ENCODE data around the gene ASIC3. TPM values are rescaled to one million over a fixed set of nuclear protein-coding genes. Genes with fewer than 3 reads are reported as not detected.

Gene ASIC3
- not detected in 2 replicates for total RNA-seq

GRCh38 chr7:151047976-151048815 is at the start of gene ASIC3:
TSS of gene ASIC3 (plus strand) at chr7:151048531. CDS start at chr7:151048886, 355 bp downstream.

GRCh38 chr7:151024435-151025056 is 23.8 kb upstream of the ASIC3 start, which contains the start of gene ATG9B:
TSS of gene ATG9B (minus strand) at chr7:151024494. CDS start at chr7:151024423, 71 bp downstream.

GRCh38 chr7:151028131-151028947 is 20.0 kb upstream of the ASIC3 start, which contains the start of gene ABCB8:
TSS of gene ABCB8 (plus strand) at chr7:151028450. CDS start at chr7:151028516, 66 bp downstream.

GRCh38 chr7:151057506-151057988 is 9.2 kb downstream of the ASIC3 start, which contains the start of gene CDK5:
TSS of gene CDK5 (minus strand) at chr7:151057897. CDS start at chr7:151057848, 49 bp downstream.

GRCh38 chr7:151059367-151060112 is 11.2 kb downstream of the ASIC3 start, which contains the start of gene SLC4A2:
TSS of gene SLC4A2 (plus strand) at chr7:151059589. CDS start at chr7:151061988, 2,399 bp downstream.

GRCh38 chr7:151080522-151081169 is 32.3 kb downstream of the ASIC3 start, which contains the start of gene FASTK:
TSS of gene FASTK (minus strand) at chr7:151080809. CDS start at chr7:151080766, 43 bp downstream.

GRCh38 chr7:151083071-151083823 is 34.9 kb downstream of the ASIC3 start, which contains the start of gene TMUB1:
TSS of gene TMUB1 (minus strand) at chr7:151083493. CDS start at chr7:151082563, 930 bp downstream.

GRCh38 chr7:151085691-151086620 is 37.6 kb downstream of the ASIC3 start, which contains the start of gene AGAP3:
TSS of gene AGAP3 (plus strand) at chr7:151086475. CDS start at chr7:151086742, 267 bp downstream.

Other genes starting within 250 kb of the ASIC3 start
- not detected in 2 replicates for gene TMEM176B, start 248.2 kb upstream of the ASIC3 start, total RNA-seq
- gene TMEM176A, start 247.8 kb upstream of the ASIC3 start, total RNA-seq: not detected in 2 replicates
- not detected in 2 replicates for gene AOC1, start 196.0 kb upstream of the ASIC3 start, total RNA-seq
- not detected in 2 replicates for gene KCNH2, start 70.2 kb upstream of the ASIC3 start, total RNA-seq
- 25.3 and 34.3 TPM in 2 replicates for gene NOS3, start 57.5 kb upstream of the ASIC3 start, total RNA-seq
- not detected in 2 replicates for gene ATG9B, start 24.0 kb upstream of the ASIC3 start, total RNA-seq
- gene ABCB8, start 20.1 kb upstream of the ASIC3 start, total RNA-seq: 37.6 and 46.2 TPM in 2 replicates
- 11.5 and 16.9 TPM in 2 replicates for gene CDK5, start 9.4 kb downstream of the ASIC3 start, total RNA-seq
- gene SLC4A2, start 11.1 kb downstream of the ASIC3 start, total RNA-seq: 123 and 130 TPM in 2 replicates
- 58.4 and 84.6 TPM in 2 replicates for gene FASTK, start 32.3 kb downstream of the ASIC3 start, total RNA-seq
- 35.4 and 40.9 TPM in 2 replicates for gene TMUB1, start 35.0 kb downstream of the ASIC3 start, total RNA-seq
- gene AGAP3, start 37.9 kb downstream of the ASIC3 start, total RNA-seq: 31.6 and 41.0 TPM in 2 replicates
- gene GBX1, start 119.2 kb downstream of the ASIC3 start, total RNA-seq: not detected in 2 replicates
- gene ASB10, start 138.7 kb downstream of the ASIC3 start, total RNA-seq: not detected in 2 replicates
- gene H2BK1, start 162.0 kb downstream of the ASIC3 start, total RNA-seq: not detected in 2 replicates
- gene ABCF2, start 178.7 kb downstream of the ASIC3 start, total RNA-seq: 72.6 and 73.6 TPM in 2 replicates
- gene CHPF2, start 184.0 kb downstream of the ASIC3 start, total RNA-seq: 66.8 and 70.4 TPM in 2 replicates
- 0.33 and 0.59 TPM in 2 replicates for gene SMARCD3, start 200.2 kb downstream of the ASIC3 start, total RNA-seq